ENCODE results near the gene GPR3. TPM values are rescaled to one million over a fixed set of nuclear protein-coding genes. Genes with fewer than 3 reads are reported as not detected.

GPR3 gene
- total RNA-seq, 1 experiment from 2014 or later, result 0.95 TPM

DNA sequence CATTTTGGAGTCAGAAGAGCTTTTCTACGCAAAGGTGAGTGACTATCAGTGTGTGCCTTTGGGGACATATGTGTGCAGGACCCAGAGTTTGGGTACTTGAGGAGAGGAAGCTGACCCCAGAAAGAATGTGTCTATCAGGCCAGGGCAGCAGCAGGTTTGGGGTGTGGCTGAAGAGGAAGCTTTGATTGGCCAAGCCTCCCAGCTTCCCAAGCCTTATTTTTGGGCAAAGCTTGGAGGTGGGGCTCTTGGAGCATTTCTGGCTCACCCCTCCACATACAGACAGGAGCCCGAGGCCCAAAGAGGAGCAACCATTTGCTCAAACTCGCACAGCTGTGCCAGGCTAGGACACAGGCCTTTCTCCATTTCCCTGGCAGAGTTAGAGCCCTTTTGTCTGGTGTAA is 4.7 kb downstream of the GPR3 start:
- intact Hi-C loops (cut with micrococcal nuclease; ENCODE audit: unreplicated experiment), result loop anchor here (10.0 kb wide), 1 partner anchor 268 kb away; no protein-coding TSS in a partner anchor
- POLR2A ChIA-PET, result no interaction called here
- TF ChIP-seq TCF7L2 (IDR thresholded peaks at IDR 0.05; ENCODE audit: low read depth, low read length), result no peak
- no peak for TF ChIP-seq SIN3A (IDR thresholded peaks at IDR 0.05; ENCODE audit: borderline replicate concordance, insufficient read depth, low read depth, low read length)
- TF ChIP-seq POLR2AphosphoS5 (IDR thresholded peaks at IDR 0.05; ENCODE audit: low read depth, low read length), result no peak
- TF ChIP-seq, protein P1, sequence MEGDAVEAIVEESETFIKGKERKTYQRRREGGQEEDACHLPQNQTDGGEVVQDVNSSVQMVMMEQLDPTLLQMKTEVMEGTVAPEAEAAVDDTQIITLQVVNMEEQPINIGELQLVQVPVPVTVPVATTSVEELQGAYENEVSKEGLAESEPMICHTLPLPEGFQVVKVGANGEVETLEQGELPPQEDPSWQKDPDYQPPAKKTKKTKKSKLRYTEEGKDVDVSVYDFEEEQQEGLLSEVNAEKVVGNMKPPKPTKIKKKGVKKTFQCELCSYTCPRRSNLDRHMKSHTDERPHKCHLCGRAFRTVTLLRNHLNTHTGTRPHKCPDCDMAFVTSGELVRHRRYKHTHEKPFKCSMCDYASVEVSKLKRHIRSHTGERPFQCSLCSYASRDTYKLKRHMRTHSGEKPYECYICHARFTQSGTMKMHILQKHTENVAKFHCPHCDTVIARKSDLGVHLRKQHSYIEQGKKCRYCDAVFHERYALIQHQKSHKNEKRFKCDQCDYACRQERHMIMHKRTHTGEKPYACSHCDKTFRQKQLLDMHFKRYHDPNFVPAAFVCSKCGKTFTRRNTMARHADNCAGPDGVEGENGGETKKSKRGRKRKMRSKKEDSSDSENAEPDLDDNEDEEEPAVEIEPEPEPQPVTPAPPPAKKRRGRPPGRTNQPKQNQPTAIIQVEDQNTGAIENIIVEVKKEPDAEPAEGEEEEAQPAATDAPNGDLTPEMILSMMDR (IDR thresholded peaks at IDR 0.05), result no peak
- TF ChIP-seq, protein P2, sequence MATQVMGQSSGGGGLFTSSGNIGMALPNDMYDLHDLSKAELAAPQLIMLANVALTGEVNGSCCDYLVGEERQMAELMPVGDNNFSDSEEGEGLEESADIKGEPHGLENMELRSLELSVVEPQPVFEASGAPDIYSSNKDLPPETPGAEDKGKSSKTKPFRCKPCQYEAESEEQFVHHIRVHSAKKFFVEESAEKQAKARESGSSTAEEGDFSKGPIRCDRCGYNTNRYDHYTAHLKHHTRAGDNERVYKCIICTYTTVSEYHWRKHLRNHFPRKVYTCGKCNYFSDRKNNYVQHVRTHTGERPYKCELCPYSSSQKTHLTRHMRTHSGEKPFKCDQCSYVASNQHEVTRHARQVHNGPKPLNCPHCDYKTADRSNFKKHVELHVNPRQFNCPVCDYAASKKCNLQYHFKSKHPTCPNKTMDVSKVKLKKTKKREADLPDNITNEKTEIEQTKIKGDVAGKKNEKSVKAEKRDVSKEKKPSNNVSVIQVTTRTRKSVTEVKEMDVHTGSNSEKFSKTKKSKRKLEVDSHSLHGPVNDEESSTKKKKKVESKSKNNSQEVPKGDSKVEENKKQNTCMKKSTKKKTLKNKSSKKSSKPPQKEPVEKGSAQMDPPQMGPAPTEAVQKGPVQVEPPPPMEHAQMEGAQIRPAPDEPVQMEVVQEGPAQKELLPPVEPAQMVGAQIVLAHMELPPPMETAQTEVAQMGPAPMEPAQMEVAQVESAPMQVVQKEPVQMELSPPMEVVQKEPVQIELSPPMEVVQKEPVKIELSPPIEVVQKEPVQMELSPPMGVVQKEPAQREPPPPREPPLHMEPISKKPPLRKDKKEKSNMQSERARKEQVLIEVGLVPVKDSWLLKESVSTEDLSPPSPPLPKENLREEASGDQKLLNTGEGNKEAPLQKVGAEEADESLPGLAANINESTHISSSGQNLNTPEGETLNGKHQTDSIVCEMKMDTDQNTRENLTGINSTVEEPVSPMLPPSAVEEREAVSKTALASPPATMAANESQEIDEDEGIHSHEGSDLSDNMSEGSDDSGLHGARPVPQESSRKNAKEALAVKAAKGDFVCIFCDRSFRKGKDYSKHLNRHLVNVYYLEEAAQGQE (IDR thresholded peaks at IDR 0.05; ENCODE audit: insufficient read depth in 1 of 2, low read depth in 2 of 2, low read length in 1 of 2), result no peak
- ATAC-seq (no peak), DNase-seq (ENCODE audit: low read depth, low spot score) (no peak)
- no peaks in the 10 kb centered on the region for H3K36me3 ChIP-seq (ENCODE audit: control insufficient read depth, insufficient read depth, low read length)
- no peak overlapping the region for H3K4me3 ChIP-seq (ENCODE audit: low read depth in 2 of 2, low read length in 2 of 2)
- in situ Hi-C loops (cut with HindIII; ENCODE audit: low pct_unique_long_range_greater_than_20kb, low sequenced_read_pairs), result no loop called here
- no peaks in the 10 kb centered on the region for H3K27me3 ChIP-seq (ENCODE audit: control insufficient read depth, insufficient read depth, low read length)
- no peaks in the 10 kb centered on the region for H3K9me3 ChIP-seq (ENCODE audit: control insufficient read depth, insufficient read depth, low read depth, low read length)
- BruUV-seq (replicated peaks), result no TSS peak
- H3K4me1 ChIP-seq (ENCODE audit: control insufficient read depth, insufficient read depth, low read length), result no peaks in the 10 kb centered on the region
- H3K27ac ChIP-seq (ENCODE audit: low read length), result no peak overlapping the region
- CTCF ChIA-PET, result interaction anchor here (0.7 to 1.6 kb wide), 2 partner anchors 39 to 350 kb away, joined by 4 to 10 read pairs; no protein-coding TSS in a partner anchor

- no peak for TF ChIP-seq POLR2AphosphoS5 (IDR thresholded peaks at IDR 0.05; ENCODE audit: low read depth, low read length)
- no peak for TF ChIP-seq TCF7L2 (IDR thresholded peaks at IDR 0.05; ENCODE audit: low read depth, low read length)
- TF ChIP-seq, protein P2 (IDR thresholded peaks at IDR 0.05; ENCODE audit: insufficient read depth in 1 of 2, low read depth in 2 of 2, low read length in 1 of 2), result no peak
- TF ChIP-seq, protein P1 (IDR thresholded peaks at IDR 0.05), result no peak
- no peak for TF ChIP-seq SIN3A (IDR thresholded peaks at IDR 0.05; ENCODE audit: borderline replicate concordance, insufficient read depth, low read depth, low read length)
- POLR2A ChIA-PET, result no interaction called here
- Histone ChIP-seq H3K36me3 (ENCODE audit: control insufficient read depth, insufficient read depth, low read length) (no peaks in the 10 kb centered on the region), H3K4me1 (ENCODE audit: control insufficient read depth, insufficient read depth, low read length) (no peaks in the 10 kb centered on the region; the same call in 1 of the 2 replicates), H3K4me3 (ENCODE audit: low read depth in 2 of 2, low read length in 2 of 2) (no peak overlapping the region), H3K27me3 (ENCODE audit: control insufficient read depth, insufficient read depth, low read length) (no peaks in the 10 kb centered on the region), H3K9me3 (ENCODE audit: control insufficient read depth, insufficient read depth, low read depth, low read length) (no peaks in the 10 kb centered on the region), H3K27ac (ENCODE audit: low read length) (no peak overlapping the region)
- in situ Hi-C loops (cut with HindIII; ENCODE audit: low pct_unique_long_range_greater_than_20kb, low sequenced_read_pairs), result no loop called here
- no TSS peak for BruUV-seq (replicated peaks)
- CTCF ChIA-PET, result interaction anchor here (0.7 to 1.6 kb wide), 3 partner anchors 19 to 381 kb away, joined by 3 to 4 read pairs (median 3); no protein-coding TSS in a partner anchor
- ATAC-seq, result no peak
- intact Hi-C loops (cut with micrococcal nuclease; ENCODE audit: unreplicated experiment), result loop anchor here (10.0 kb wide), 1 partner anchor 267 kb away; no protein-coding TSS in a partner anchor
- no peak for DNase-seq (ENCODE audit: low read depth, low spot score)
Measured at GRCh38 chr1:27397749-27398148, 5.3 kb downstream of the GPR3 start.

All from Panc1 (cell line).